T-cell (primary cell): ENCODE measurements around the gene RACK1. TPM values are rescaled to one million over a fixed set of nuclear protein-coding genes. Genes with fewer than 3 reads are reported as not detected.
A peak's percentile ranks its signal among the peaks of the same experiment; 100 is the strongest.
"Not testable (repeated sequence)": the region's sequence is repeated elsewhere in the genome, so short reads cannot be mapped to it uniquely, and the experiment has no call there.

Experiments used
- ATAC-seq, 4 experiments: fragments of 200-7000 bp in 3 of 4; fragments of 150-1000 bp in 1 of 4; cut with Tn5 transposase; replicated peaks in 1 of 4; 1 replicate in 3 of 4; 2 replicates in 1 of 4; pipeline ENCODE4 v1.10.0; 2021; ENCODE audit warnings: moderate library complexity in 3 of 4, mild to moderate bottlenecking in 2 of 4, moderate number of reproducible peaks in 1 of 4
- CTCF ChIA-PET, 2 donors: fragments of 300-600 bp; sonication (Branson Sonifier 250); formaldehyde crosslinking; loops; one replicate each; lab custom pipeline; 2022; ENCODE audit warnings: antibody characterized with exemption in 2 of 2; lab: Charles Lee
- POLR2A ChIA-PET, 2 donors: fragments of 300-600 bp; sonication (Branson Sonifier 250); formaldehyde crosslinking; loops; one replicate each; lab custom pipeline; 2022; ENCODE audit warnings: antibody characterized with exemption in 2 of 2; lab: Charles Lee
- DNase-seq, 35 experiments: peaks; one replicate each; pipeline versions ENCODE4 v3.0.0 to v3.0.0-alpha.2; 2013 to 2023
- H3K27ac ChIP-seq: one replicate; pipeline ENCODE4 v1.5.1; 2013; ENCODE audit warnings: low read length
- H3K27me3 ChIP-seq, 2 experiments: replicated peaks in 1 of 2; 1 replicate in 1 of 2; 2 replicates in 1 of 2; pipeline versions ENCODE4 v1.6.1 to v1.7.0; 2013; ENCODE audit warnings: low read length in 1 of 2, mixed read lengths in 1 of 2; ENCODE audit not compliant: control insufficient read depth in 2 of 2, insufficient read depth in 2 of 2; ENCODE audit errors: extremely low read depth in 1 of 2
- H3K36me3 ChIP-seq, 2 donors: 1 replicate in 1 of 2; 2 replicates in 1 of 2; pipeline versions ENCODE4 v1.6.1 to v1.7.0; 2013; ENCODE audit warnings: low read length in 1 of 2; ENCODE audit not compliant: control insufficient read depth in 2 of 2, insufficient read depth in 1 of 2; ENCODE audit errors: extremely low read depth in 1 of 2
- H3K4me1 ChIP-seq, 2 experiments: 1 replicate in 1 of 2; 2 replicates in 1 of 2; pipeline versions ENCODE4 v1.6.1 to v1.7.0; 2013; ENCODE audit warnings: low read length in 2 of 2, mixed read lengths in 1 of 2; ENCODE audit not compliant: insufficient read depth in 2 of 2, control insufficient read depth in 1 of 2; ENCODE audit errors: extremely low read depth in 1 of 2
- H3K4me3 ChIP-seq, 2 donors: 1 replicate in 1 of 2; 2 replicates in 1 of 2; pipeline versions ENCODE4 v1.5.1 to v1.7.0; 2013; ENCODE audit warnings: mild to moderate bottlenecking in 2 of 2, low read length in 1 of 2, moderate library complexity in 1 of 2; ENCODE audit not compliant: control insufficient read depth in 1 of 2; ENCODE audit errors: extremely low read depth in 1 of 2
- H3K9me3 ChIP-seq: 2 replicates; pipeline ENCODE4 v1.7.0; 2013
- H3K27ac Mint-ChIP-seq, 2 donors: one replicate each; pipeline ENCODE4 v1.8.0; 2020 to 2021; ENCODE audit warnings: mild to moderate bottlenecking in 2 of 2, mixed read lengths in 2 of 2
- H3K27me3 Mint-ChIP-seq, 2 donors: one replicate each; pipeline ENCODE4 v1.8.0; 2021 to 2022; ENCODE audit warnings: mixed read lengths in 2 of 2
- H3K36me3 Mint-ChIP-seq: one replicate; pipeline ENCODE4 v1.8.0; 2021; ENCODE audit warnings: mixed read lengths
- H3K4me1 Mint-ChIP-seq, 3 donors: one replicate each; pipeline ENCODE4 v1.8.0; 2020 to 2022; ENCODE audit warnings: mixed read lengths in 3 of 3, mild to moderate bottlenecking in 1 of 3
- H3K4me3 Mint-ChIP-seq, 3 donors: one replicate each; pipeline ENCODE4 v1.8.0; 2020 to 2022; ENCODE audit warnings: mild to moderate bottlenecking in 3 of 3, mixed read lengths in 3 of 3, moderate library complexity in 3 of 3
- H3K9me3 Mint-ChIP-seq, 3 donors: one replicate each; pipeline ENCODE4 v1.8.0; 2020 to 2022; ENCODE audit warnings: mixed read lengths in 3 of 3
- WGBS: methylation state at CpG from one replicate; pipeline ENCODE4 v1.1.5; 2013; ENCODE audit warnings: missing lambda C conversion rate; ENCODE audit not compliant: insufficient coverage; 5-methylcytosine and 5-hydroxymethylcytosine counted together
- total RNA-seq, 35 experiments: library from RNA in 6 of 35; stranded (reverse) in 6 of 35; fragments of 120-200 nt in 1 of 35; gene quantifications; one replicate each; pipeline versions ENCODE4 v1.2.1 to v1.2.4 and lab custom pipeline; 2013 to 2026

RACK1 gene
- total RNA-seq, 5 donors from 2014 or later (not counting 1 experiment from before 2014, with no cell fraction given), result 2,132 to 2,437 (median 2,230) TPM

DNA sequence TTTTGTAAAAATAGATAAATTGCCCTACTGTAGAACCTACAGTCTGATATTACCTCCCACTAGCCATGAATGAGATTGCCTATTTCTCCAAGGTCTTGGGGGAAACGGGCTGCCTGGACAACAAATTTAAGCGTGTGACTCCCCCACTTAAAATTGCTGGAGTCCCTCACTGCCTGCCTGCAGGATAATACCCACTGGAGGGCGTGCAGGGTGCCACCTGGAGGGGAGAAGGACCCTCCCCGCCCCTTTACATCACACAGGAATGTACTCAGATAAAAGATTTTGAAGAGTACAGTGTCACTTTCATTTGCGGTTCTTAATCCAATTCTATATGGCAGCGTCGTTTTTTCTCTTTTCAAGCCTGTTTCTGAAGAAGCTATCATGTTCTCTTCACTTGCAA is 32.5 kb downstream of the RACK1 start:
- Mint-ChIP-seq H3K27me3 (peaks cover 0 to 6% of the 10 kb centered on the region in 2 donors), H3K4me1 (peaks cover 25 to 43% (median 28%) of the 10 kb centered on the region in 3 donors), H3K4me3 (no peak overlapping the region), H3K9me3 (peaks cover 0 to 5% (median 0%) of the 10 kb centered on the region in 3 donors), H3K27ac (peak overlapping the region in 1 of 2 donors; percentile 6), H3K36me3 (no peaks in the 10 kb centered on the region)
- CTCF ChIA-PET, result interaction anchor here (0.6 kb wide), 2 partner anchors 38 to 379 kb away, joined by 6 read pairs; no protein-coding TSS in a partner anchor
- peak in 2 of 35 experiments; percentile 28 to 40 for DNase-seq
- Histone ChIP-seq H3K4me3 (no peak overlapping the region), H3K4me1 (peaks cover 3 to 23% of the 10 kb centered on the region in 2 experiments), H3K27me3 (peaks cover 0 to 4% of the 10 kb centered on the region in 2 experiments), H3K9me3 (no peaks in the 10 kb centered on the region), H3K36me3 (no peaks in the 10 kb centered on the region), H3K27ac (no peak overlapping the region)
- 64% methylated on average over 3 of the region's 7 CpGs for WGBS
- ATAC-seq, result no peak
- POLR2A ChIA-PET, result no interaction called here

DNA sequence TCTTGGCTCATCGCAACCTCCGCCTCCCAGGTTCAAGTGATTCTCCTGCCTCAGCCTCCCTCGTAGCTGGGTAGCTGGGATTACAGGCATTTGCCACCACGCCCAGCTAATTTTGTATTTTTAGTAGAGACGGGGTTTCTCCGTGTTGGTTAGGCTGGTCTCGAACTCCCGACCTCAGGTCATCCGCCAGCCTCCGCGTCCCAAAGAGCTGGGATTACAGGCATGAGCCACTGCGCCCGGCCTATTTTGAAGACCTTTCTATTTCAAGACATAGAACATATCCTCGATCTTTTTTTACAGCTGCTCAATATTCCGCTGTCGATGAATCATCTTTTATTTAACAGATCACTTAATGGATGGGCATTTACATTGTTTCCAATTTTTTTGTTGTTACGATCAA is 33.0 kb downstream of the RACK1 start:
- H3K4me1 ChIP-seq, result peaks cover 5 to 23% of the 10 kb centered on the region in 2 experiments
- CTCF ChIA-PET, H3K4me3 Mint-ChIP-seq, H3K36me3 Mint-ChIP-seq, H3K4me3 ChIP-seq, H3K36me3 ChIP-seq, H3K27ac Mint-ChIP-seq, H3K9me3 Mint-ChIP-seq, DNase-seq, H3K27me3 ChIP-seq, ATAC-seq, H3K9me3 ChIP-seq, H3K27ac ChIP-seq: not testable (repeated sequence)
- POLR2A ChIA-PET, result interaction anchor here in 1 of 2 donors (0.6 kb wide), 1 partner anchor 21 kb away, joined by 9 read pairs; no protein-coding TSS in a partner anchor
- Mint-ChIP-seq H3K4me1 (peaks cover 28 to 46% (median 31%) of the 10 kb centered on the region in 3 donors), H3K27me3 (peaks cover 0 to 11% of the 10 kb centered on the region in 2 donors)
- WGBS, result 88% methylated on average over 5 of the region's 17 CpGs

DNA sequence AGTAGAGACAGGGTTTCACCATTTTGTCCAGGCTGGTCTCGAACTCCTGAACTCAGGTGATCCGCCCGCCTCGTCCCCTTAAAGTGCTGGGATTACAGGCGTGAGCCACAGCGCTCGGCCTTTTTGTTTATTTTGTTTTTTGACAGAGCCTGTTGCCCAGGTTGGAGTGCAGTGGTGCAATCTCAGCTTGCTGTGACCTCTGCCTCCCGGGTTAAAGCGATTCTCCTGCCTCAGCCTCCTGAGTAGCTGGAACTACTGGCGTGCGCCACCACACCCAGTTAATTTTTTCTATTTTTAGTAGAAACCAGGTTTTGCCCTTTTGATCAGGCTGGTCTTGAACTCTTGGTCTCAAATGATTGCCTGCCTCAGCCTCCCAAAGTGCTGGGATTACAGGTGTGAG is 33.6 kb downstream of the RACK1 start:
- H3K36me3 Mint-ChIP-seq, ATAC-seq, DNase-seq, H3K27ac ChIP-seq, H3K4me3 Mint-ChIP-seq, CTCF ChIA-PET, H3K27ac Mint-ChIP-seq, H3K9me3 Mint-ChIP-seq, H3K36me3 ChIP-seq, H3K9me3 ChIP-seq, H3K4me3 ChIP-seq: not testable (repeated sequence)
- 89% methylated on average over 11 of the region's 11 CpGs for WGBS
- Mint-ChIP-seq H3K4me1 (peaks cover 30 to 51% (median 34%) of the 10 kb centered on the region in 3 donors), H3K27me3 (peaks cover 0 to 13% of the 10 kb centered on the region in 2 donors)
- POLR2A ChIA-PET, result interaction anchor here in 1 of 2 donors (0.6 kb wide), 1 partner anchor 21 kb away, joined by 9 read pairs; no protein-coding TSS in a partner anchor
- H3K4me1 ChIP-seq, result peaks cover 9 to 28% of the 10 kb centered on the region in 2 experiments
- H3K27me3 ChIP-seq, result peaks cover 3 to 13% of the 10 kb centered on the region in 2 experiments

DNA sequence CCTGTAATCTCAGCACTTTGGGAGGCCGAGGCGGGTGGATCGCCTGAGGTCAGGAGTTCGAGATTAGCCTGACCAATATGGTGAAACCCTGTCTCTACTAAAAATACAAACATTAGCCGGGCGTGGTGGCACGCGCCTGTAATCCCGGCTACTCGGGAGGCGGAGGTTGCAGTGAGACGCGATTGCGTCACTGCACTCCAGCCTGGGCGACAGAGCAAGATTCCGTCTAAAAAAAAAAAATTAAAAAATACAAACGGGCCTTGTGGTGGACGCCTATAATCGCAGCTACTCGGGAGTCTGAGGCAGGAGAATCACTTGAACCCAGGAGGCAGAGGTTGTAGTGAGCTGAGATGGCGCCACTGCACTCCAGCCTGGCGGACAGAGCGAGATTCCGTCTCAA is 34.7 kb downstream of the RACK1 start:
- not testable (repeated sequence) for H3K27ac Mint-ChIP-seq

DNA sequence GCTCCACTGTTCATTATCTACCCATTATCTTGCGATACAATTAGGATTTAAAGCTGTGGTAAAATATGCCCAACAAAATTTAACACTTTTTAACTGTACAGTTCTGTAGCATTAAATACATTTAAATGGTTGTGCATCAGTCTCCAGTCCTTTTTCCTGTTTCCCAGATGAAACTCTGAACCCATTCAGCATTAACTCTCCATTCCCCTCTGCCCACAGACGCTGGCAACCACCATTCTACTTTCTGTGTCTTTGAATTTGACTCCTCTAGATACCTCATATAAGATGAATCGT is 35.8 kb downstream of the RACK1 start:
- peak overlapping the region in 1 of 2 donors; percentile 47 for H3K4me3 ChIP-seq
- ChIA-PET POLR2A (interaction anchor here (0.6 to 1.3 kb wide), 6 partner anchors 16 to 914 kb away, joined by 3 to 13 read pairs (median 4); no protein-coding TSS in a partner anchor), CTCF (interaction anchor here in 1 of 2 donors (0.5 to 2.3 kb wide), 8 partner anchors 8 to 409 kb away, joined by 3 to 29 read pairs (median 6); no protein-coding TSS in a partner anchor)
- Mint-ChIP-seq H3K36me3 (no peaks in the 10 kb centered on the region), H3K27me3 (peaks cover 0 to 13% of the 10 kb centered on the region in 2 donors), H3K4me1 (peaks cover 32 to 47% (median 34%) of the 10 kb centered on the region in 3 donors), H3K27ac (peak overlapping the region; percentile 93 to 95), H3K9me3 (peaks cover 0 to 5% (median 0%) of the 10 kb centered on the region in 3 donors), H3K4me3 (peak overlapping the region; percentile 84 to 92 (median 88))
- ATAC-seq, result no peak
- peak overlapping the region; percentile 65 for H3K27ac ChIP-seq
- no peaks in the 10 kb centered on the region for H3K9me3 ChIP-seq
- DNase-seq, result no peak
- H3K4me1 ChIP-seq, result peaks cover 11 to 37% of the 10 kb centered on the region in 2 experiments
- H3K36me3 ChIP-seq, result no peaks in the 10 kb centered on the region
- WGBS, result 29% methylated on average over 1 of the region's 3 CpGs
- peaks cover 5 to 26% of the 10 kb centered on the region in 2 experiments for H3K27me3 ChIP-seq

More for the DNA sequence above, 34.7 kb downstream of the RACK1 start:
- POLR2A ChIA-PET, H3K36me3 ChIP-seq, ATAC-seq, CTCF ChIA-PET, H3K9me3 Mint-ChIP-seq, H3K27ac ChIP-seq, H3K4me3 Mint-ChIP-seq, DNase-seq, H3K4me3 ChIP-seq, H3K9me3 ChIP-seq, H3K36me3 Mint-ChIP-seq: not testable (repeated sequence)
- Mint-ChIP-seq H3K4me1 (peaks cover 32 to 54% (median 35%) of the 10 kb centered on the region in 3 donors), H3K27me3 (peaks cover 0 to 13% of the 10 kb centered on the region in 2 donors)
- WGBS, result 85% methylated on average over 9 of the region's 24 CpGs
- Histone ChIP-seq H3K27me3 (peaks cover 3 to 18% of the 10 kb centered on the region in 2 experiments), H3K4me1 (peaks cover 11 to 31% of the 10 kb centered on the region in 2 experiments)

DNA sequence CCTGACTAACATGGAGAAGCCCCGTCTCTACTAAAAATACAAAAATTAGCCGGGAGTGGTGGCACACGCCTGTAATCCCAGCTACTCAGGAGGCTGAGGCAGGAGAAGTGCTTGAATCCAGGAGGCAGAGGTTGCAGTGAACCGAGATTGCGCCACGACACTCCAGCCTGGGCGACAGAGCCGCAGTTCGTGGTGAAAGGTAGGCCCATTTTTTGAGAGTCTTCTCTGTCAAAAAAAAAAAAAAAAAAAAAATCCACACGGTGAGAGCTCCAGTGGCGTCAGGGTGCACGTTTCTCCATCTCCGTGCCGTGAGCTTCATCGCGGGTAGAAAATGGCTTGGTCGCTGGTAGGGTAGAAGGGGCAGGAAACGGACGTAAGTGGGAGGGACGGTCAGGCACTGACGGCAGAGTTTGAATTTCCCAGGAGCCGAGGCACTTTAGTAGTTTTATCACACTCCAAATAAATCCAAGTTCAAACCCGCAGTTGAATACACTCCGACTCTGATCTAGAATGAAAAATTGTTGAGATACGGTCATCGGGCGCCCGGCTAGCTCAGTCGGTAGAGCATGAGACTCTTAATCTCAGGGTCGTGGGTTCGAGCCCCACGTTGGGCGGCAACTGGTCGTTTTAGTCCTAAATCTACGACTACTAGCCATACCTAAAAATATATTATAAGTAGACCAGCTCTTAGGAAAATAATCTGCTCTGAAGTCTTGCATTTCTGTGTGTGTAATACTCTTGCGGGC is 36.3 kb downstream of the RACK1 start:
- Histone ChIP-seq H3K4me3 (peak overlapping the region; percentile 47 to 84), H3K9me3 (no peaks in the 10 kb centered on the region), H3K4me1 (peaks cover 11 to 37% of the 10 kb centered on the region in 2 experiments), H3K36me3 (no peaks in the 10 kb centered on the region), H3K27me3 (peaks cover 5 to 26% of the 10 kb centered on the region in 2 experiments), H3K27ac (peak overlapping the region; percentile 65)
- H3K4me1 Mint-ChIP-seq, result peaks cover 31 to 46% (median 34%) of the 10 kb centered on the region in 3 donors
- no peaks in the 10 kb centered on the region for H3K36me3 Mint-ChIP-seq
- DNase-seq, result peak in 33 of 35 experiments; percentile 49 to 86 (median 64)
- peak overlapping the region; percentile 93 to 95 for H3K27ac Mint-ChIP-seq
- WGBS, result no CpG with 5 or more reads among the region's 36 CpGs
- CTCF ChIA-PET, result interaction anchor here (0.6 to 2.3 kb wide), 9 partner anchors 9 to 408 kb away, joined by 3 to 29 read pairs (median 6); no protein-coding TSS in a partner anchor
- H3K9me3 Mint-ChIP-seq, result peaks cover 0 to 5% (median 0%) of the 10 kb centered on the region in 3 donors
- H3K27me3 Mint-ChIP-seq, result peaks cover 0 to 13% of the 10 kb centered on the region in 2 donors
- ATAC-seq, result peak; percentile 25 to 73 (median 50)
- H3K4me3 Mint-ChIP-seq, result peak overlapping the region; percentile 84 to 92 (median 88)
- POLR2A ChIA-PET, result interaction anchor here (0.6 to 1.4 kb wide), 9 partner anchors 14 to 913 kb away, joined by 3 to 13 read pairs (median 4); partner anchors contain the start of gene TRIM52 (in 1 of the 2)
